ENCODE results near the gene SHKBP1.
"Not testable (repeated sequence)": the region's sequence is repeated elsewhere in the genome, so short reads cannot be mapped to it uniquely, and the experiment has no call there.

The SHKBP1 gene, protein sequence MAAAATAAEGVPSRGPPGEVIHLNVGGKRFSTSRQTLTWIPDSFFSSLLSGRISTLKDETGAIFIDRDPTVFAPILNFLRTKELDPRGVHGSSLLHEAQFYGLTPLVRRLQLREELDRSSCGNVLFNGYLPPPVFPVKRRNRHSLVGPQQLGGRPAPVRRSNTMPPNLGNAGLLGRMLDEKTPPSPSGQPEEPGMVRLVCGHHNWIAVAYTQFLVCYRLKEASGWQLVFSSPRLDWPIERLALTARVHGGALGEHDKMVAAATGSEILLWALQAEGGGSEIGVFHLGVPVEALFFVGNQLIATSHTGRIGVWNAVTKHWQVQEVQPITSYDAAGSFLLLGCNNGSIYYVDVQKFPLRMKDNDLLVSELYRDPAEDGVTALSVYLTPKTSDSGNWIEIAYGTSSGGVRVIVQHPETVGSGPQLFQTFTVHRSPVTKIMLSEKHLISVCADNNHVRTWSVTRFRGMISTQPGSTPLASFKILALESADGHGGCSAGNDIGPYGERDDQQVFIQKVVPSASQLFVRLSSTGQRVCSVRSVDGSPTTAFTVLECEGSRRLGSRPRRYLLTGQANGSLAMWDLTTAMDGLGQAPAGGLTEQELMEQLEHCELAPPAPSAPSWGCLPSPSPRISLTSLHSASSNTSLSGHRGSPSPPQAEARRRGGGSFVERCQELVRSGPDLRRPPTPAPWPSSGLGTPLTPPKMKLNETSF

DNA sequence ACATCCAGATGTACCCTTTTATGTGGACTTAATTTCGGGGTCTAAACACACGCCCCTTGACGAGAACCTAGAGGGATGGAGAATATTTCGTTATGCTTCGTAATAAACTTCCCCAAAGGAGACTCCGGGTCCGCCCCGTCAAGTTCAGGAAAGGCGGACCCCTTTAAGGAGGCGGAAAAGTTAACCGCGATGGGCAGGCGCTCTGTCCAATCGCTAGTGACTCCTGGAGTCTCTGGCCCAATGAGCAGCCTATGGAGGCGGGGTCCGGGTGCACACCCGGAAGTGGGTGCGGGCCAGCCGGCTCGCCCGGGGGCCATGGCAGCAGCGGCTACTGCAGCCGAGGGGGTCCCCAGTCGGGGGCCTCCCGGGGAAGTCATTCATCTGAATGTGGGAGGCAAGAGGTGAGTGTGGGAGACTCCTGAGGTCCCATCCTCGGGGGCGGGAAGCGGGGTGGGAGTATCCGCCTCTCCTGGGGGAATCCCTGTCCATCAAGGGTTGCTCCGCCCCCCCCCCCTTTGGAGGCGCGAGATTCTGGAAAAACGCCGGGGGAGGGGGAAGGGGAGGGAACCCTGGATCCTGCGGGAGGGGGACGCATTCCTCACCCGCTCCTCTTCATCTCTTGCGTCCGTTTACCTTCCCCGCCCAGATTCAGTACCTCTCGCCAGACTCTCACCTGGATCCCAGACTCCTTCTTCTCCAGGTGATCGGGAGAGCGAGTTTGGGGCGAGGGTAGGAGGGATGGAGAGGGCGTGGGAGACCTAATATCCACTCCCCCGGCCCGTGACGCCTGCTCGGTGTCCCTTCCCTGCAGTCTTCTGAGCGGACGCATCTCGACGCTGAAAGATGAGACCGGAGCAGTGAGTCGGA is at the start of gene SHKBP1:
SHKBP1 (plus strand) TSS at position 289 of the 867 bp plus-strand sequence; CDS start at position 316, 27 bp downstream.
- peak; percentile 71 to 90 for DNase-seq

DNA sequence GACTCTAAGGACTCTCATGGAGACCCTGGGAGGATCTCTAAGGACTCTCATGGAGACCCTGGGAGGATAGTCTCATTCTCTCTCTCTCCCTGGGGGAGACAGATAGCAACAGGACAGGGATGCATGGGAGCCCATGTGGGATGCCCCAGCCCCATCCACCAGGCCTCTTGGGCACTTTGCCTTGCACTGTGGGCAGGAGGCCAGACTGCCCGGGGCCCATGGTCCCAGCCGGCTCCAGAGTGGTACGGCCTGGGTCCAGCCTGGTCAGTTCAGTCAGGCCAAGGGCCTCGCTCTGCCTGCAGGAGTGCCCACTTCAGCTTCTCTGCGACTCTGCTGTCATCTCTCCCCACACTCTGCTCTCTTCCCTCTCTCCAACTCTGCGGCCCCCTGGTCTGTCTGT is 48.6 kb upstream of the SHKBP1 start:
- no peak for DNase-seq

DNA sequence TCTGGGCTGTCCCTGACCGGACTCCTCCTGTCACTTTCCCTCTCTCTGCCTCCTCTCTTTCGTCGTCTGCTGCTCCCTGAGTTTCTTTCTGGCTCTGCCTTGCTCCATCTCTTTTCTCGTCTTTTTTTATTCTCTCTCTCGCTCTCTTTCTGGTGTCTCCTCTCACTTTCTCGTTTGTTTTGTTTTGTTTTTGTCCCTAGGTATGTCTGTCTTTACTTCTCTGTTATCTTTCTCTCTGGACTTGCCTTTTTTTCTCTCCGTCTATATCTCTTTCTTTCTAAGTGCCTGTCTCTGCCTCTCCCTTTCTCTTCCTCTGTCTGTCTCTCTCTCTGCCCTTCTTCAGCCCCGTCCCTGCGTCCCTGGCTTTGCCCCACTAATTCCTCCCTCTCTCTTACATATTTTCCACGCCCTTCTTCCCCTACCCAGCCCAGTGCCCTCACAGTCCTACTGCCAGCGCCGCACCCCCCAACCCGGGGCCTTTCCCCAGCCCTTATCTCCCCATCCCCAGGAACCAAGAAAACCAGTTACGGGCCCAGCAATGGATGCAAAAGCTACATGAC is 48.1 kb upstream of the SHKBP1 start:
- DNase-seq: no peak

DNA sequence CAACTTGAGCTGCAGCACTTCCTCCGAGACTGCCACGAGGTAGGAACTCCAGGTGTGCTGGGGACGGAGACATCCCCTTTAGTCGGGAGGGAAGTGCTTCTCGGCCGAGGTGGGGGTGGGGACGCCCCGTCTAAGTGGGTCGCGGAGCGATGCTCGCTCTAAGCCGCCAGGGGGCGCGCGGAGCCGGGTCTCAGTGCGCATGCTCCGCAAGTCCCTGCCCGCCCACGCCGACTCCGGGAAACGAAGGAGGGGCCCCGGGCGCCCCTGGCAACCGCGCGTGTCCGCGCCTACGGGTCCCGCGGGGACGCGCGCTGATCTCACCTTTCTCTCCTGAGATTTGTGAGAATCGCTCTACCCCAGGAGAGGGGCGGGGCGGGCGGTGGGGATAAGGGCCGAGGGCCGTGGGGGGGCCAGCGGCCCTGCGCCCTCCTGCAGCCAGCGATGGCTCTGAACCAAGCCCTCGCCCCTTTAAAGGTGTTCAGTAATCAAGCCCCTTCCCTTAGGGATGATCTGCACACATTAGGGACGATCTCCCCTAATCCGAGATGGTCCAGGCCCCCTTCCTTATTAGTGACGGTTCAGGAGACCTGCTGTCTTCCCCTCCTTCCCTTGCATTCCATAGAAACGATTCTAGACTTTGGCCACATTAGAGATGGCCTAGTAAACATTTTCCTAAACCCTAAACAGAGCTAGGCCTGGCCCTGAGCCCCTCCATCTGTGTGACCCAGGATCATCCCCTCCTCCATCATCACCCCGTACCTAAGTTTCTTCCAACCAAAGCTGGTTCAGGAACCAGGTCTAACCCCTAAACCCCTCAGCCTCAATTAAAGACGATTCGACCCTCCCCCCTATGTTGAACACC is 47.3 kb upstream of the SHKBP1 start:
- DNase-seq: peak; percentile 17 to 47

DNA sequence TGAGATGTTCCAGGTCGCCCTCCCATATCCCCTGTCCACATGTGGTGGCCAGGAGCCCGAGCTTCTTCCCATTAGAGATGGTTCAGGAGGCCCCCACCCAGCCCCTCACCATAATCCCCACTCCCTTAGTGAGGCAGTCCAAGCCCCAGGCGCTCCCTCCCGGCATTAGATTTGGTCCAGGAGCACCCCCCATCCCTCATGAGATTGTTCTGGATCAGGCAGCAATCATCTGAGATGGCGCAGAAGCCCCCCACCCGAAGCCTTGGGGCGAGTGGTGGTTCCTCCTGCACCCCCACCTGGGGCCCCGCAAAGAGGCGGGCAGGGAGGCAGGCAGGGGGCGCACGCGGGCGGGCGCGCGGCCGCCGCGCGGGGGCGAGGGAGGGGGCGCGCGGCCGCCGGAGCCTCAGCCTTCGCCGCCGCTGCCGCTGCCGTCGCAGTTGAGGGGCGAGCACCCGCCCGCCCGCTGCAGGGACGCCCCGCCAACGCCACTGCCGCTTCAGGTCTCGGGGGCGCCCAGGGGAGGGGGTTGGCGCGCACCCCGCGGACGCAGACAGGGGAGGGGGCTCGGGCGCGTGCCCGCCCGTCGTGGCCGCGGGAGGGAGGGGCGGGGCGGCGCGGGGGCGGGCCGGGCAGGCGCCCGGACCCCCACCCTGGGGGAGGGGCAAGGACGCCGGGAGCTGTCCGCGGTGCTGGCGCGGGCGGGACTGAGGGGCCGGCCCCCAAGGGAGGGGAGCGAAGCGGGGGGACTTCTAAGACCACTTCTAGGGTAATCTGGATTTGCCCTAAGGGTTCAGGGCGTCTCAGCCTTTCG is 46.4 kb upstream of the SHKBP1 start:
- no peak for DNase-seq

DNA sequence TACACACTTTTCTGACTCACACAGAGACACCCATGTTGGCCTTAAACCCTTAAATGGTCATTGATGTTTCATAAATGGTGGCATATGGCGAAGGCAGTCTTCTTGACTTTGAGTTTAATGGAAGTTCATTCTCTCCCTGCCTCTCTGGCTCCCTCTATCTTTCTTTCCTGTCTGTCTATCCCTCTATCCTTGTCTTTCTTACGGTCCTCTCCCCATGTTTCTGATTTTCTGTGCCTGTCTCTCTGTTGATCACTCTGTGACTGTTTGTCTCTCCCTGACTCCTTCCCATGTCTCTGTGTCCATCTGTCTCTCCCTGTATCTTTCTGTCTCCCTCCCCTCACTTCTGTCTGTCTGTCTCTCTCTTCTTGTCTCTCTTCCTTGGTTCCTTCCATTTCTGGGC is 43.2 kb upstream of the SHKBP1 start:
- DNase-seq: no peak

DNA sequence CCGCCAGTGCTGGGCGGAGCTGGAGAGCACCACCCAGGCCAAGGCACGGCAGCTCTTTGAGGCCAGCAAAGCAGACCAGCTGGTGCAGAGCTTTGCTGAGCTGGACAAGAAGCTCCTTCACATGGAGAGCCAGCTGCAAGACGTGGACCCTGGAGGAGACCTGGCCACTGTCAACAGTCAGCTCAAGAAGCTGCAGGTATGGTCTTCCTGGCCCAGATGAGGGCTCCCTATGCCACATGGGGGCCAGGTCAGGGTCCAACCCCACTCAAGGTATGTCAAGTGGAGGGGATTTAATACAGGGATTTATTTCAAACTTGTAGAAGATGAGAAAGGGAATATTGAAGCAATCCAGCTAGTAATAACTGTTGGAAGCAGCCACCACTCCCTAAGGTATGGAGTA is 42.5 kb upstream of the SHKBP1 start:
- no peak for DNase-seq

DNA sequence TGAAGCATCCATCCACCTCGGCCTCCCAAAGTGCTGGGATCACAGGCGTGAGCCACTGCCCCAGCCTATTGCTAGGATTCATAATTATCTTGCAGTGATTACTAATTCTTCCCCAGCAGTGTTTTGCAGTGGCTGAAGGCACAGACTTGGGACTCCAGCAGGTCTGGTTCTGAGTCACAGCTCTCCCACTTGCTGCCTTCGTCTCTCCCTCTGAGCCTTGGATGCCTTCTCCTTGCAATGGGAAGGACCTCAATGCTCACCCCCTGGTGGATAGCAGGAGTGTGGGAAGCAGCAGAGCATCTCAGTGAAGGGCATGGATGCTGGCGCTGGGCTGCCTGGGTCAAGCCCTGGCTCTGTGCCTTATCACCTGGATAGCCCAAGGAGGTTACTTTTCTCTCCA is 37.6 kb upstream of the SHKBP1 start:
- no peak for DNase-seq

DNA sequence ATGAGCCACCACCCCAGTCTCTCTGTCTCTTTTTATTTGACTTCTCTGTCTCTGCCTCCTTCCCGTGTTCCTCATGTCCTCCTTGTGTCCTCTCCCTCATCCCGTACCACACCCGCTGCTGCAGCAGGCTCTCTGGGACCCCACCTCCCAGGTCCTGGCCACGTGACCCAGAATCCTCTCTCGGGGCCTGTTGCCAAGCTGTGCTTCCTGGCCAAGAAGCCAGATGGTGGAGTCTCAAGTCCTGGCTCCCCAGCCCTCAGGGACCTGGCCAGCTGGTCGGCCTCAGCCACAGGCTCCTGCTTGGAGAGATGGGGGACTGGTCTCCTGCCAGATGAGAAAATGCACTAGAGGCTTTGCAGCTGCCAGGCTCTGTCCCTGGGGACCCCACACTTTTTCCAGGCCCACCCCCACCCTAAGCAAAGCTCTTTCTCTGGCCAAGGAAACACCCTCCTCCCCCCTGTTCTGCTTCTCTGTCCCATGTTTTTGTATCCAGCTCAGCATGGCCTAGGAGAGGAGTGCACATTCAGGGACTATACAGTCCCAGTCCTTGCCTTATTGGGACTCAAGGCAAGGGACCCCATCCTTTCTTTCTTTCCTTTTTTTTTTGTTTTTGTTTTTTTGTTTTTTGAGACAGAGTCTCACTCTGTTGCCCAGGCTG is 34.3 kb upstream of the SHKBP1 start:
- DNase-seq: no peak

DNA sequence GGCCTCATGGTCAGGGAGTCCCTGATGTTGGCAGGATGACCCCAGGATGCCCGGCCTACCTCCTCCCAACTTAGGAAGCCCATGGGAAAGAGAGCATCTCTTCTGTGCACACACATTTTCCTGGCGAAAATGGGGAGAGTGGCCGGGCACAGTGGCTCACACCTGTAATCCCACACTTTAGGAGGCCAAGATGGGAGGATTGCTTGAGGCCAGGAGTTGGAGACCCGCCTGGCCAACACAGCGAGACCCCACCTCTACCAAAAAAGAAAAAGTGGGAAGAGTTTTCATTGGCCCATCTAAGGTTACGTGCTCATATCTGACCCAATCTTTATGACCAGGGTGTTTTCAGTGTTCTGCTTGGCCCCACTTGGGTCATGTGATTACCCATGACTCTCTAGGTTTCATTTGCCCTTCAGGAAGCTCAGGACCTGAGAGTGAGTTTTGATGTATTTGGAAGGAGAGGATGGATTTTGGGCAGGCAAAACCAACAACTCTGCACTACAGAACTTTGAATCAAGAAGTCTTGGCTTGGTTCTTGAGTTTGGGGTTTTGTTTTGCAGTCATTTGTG is 33.6 kb upstream of the SHKBP1 start:
- no peak for DNase-seq

DNA sequence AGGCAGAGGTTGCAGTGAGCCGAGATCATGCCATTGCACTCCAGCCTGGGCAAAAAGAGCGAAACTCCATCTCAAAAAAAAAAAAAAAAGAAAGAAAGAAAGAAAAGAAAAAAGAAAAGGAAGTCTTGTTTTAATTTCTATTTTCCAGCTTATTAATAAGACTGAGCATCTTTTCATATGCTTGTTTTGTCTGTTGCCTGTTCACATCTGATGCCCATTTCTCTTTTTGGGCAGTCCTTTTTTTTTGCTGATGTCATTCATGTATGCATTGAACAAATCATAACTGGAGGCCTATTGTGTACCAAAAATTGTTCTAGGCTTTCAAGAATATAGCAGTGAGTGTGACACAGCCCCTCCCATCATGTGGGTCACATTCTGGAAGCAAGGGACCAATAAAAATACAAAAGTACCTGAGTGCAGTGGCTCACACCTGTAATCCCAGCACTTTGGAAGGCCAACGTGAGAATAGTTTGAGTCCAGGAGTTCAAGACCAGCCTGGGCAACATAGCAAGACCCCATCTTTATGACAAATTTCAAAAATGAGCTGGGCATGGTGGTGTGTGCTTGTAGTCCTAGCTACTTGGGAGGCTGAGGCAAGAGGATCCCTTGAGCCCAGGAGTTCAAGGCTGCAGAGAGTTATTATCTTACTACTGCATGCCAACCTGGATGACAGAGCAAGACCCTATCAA is 30.4 kb upstream of the SHKBP1 start:
- DNase-seq: not testable (repeated sequence)

DNA sequence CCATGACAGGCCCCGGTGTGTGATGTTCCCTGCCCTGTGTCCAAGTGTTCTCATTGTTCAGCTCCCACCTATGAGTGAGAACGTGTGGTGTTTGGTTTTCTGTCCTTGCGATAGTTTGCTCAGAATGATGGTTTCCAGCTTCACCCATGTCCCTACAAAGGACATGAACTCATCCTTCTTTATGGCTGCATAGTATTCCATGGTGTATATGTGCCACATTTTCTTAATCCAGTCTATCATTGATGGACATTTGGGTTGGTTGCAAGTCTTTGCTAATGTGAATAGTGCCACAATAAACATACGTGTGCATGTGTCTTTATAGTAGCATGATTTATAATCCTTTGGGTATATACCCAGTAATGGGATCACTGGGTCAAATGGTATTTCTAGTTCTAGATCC is 29.5 kb upstream of the SHKBP1 start:
- DNase-seq: not testable (repeated sequence)

DNA sequence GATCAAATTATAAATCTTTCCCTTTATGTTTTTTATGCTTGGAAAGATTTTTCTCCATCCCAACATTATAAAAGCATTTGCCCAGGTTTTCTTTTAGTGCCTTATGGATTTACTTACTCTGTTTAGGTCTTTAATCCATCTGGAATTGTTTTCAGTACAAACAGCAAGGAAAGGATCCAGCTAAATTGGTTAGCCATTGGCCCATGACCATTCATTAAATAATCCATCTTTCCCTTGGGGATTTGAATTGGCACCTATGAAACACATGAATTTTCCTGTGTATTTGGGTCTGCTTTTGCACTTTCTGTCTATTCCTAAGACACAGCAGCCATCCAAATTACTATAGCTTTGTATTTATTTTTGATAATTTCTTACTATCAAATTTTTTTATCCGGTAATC is 28.8 kb upstream of the SHKBP1 start:
- DNase-seq: no peak

DNA sequence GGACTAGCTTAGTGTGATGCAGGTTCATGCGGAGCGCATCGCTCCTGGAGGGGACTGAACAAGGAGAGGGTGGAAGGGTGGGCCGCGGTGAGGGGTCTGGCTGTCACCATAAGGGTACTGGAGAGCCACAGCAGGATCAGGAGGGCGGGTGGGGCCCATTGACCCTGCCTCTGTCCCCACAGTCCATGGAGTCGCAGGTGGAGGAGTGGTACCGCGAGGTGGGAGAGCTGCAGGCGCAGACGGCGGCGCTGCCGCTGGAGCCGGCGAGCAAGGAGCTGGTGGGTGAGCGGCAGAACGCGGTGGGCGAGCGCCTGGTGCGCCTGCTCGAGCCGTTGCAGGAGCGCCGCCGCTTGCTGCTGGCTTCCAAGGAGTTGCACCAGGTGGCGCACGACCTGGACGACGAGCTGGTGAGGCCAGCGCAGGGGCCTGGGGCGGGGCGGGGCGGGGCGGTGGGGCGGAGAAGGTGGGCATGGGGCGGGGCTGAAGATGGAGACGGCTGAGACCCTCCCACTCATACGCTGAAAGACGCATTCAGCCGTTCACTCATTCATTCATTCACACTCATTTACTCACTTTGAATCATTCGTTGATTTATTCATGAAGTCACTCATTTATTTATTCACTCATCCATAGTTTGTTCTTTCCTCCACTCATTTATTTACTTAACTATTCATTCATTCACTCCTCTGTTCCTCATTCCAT is 27.5 kb upstream of the SHKBP1 start:
- DNase-seq: peak in 1 of 2 experiments; percentile 35

DNA sequence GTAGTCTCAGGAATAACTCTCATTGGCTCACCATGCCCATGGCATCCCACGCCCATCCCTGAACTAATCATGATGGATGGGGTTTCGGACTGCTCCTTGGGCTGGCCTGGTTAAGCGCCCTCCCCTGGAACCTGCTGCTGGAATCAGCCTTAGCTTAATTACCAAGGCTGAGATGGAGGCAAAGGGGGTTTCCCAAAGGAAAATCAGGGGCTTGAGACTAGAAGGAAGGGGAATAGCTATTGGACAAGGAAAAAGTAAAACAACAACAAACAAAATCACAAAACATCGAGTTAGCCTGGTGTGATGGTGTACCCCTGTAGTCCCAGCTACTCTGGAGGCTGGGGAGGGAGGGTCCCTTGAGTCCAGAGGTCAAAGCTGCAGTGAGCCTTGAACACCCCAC is 25.7 kb upstream of the SHKBP1 start:
- DNase-seq: no peak

DNA sequence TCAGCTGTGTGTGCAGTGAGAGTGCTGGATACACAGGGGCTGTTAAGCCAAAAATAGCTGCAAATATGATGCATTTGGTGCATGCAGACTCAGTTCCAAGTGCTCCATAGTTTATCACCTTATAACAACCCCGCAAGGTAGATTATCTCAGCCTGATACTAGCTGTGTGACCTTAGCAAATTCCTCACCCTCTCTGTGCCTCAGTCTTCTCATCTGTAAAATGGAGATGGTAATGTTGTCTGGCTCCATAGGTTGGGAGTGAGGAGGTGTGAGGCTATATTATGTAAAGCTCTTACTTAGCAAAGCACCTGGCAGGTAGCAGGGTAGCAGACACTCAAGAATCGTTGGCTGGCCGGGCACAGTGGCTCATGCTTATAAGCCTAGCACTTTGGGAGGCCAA is 23.8 kb upstream of the SHKBP1 start:
- DNase-seq: no peak

DNA sequence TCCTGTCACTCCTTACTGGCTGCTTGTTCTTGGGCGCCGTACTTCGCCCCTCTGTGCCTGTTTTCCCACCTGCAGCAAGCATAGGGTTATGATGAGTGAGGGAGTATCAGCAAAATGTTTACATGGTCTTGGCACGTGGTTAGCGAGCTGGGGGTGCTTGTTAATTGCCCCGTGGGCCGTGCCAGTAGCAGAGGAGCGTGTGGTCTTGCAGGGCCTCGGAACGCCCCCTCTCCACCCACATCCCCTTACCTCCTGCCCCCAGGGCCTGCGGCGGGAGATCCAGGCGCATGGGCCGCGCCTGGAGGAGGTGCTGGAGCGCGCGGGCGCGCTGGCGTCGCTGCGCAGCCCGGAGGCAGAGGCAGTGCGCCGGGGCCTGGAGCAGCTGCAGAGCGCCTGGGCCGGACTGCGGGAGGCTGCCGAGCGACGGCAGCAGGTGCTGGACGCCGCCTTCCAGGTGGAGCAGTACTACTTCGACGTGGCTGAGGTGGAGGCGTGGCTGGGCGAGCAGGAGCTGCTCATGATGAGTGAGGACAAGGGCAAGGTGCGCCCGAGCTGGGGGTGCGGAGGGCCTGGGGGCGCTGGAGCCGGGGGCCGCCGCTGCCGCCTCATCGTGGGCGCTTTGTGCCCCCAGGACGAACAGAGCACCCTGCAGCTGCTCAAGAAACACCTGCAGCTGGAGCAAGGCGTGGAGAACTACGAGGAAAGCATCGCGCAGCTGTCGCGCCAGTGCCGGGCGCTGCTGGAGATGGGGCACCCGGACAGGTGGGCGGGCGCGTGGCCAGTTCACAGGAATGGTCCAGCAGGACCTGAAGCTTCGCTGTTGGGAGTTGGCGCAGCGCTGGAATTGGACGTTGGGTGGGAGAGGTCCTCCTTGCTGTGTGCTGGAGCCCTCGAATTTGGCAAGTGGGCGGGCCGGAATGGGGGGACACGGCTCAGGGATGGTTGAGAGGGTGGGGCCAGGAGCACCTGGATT is 22.5 kb upstream of the SHKBP1 start:
- DNase-seq: no peak
